SK-N-SH (cell line): Measurements from ENCODE around the gene PRRT1.

Experiments
- CTCF ChIP-seq: fragments of 200-600 bp; sonication (generic); IDR thresholded peaks from 2 replicates; pipeline ENCODE4 v1.6.1; 2017; ENCODE audit warnings: antibody characterized with exemption, mild to moderate bottlenecking, moderate library complexity
- MEF2A ChIP-seq: IDR thresholded peaks from 2 replicates; pipeline ENCODE4 v1.4.0; 2012; ENCODE audit warnings: low read depth, borderline replicate concordance
- POLR2AphosphoS5 ChIP-seq: IDR thresholded peaks from 2 replicates; pipeline ENCODE4 v1.6.1; 2012; ENCODE audit warnings: low read depth, low read length

- TF ChIP-seq CTCF (no peak), POLR2AphosphoS5 (0 out of 2 replicates have a peak, but pooled peaks have one; percentile 13), MEF2A (no peak)
Measured at GRCh38 chr6:32168807-32169591, 17.3 kb upstream of the PRRT1 start.
